ENCODE data around the gene METTL16. TPM values are rescaled to one million over a fixed set of nuclear protein-coding genes. Genes with fewer than 3 reads are reported as not detected.

METTL16 gene
- total RNA-seq, 1 donor from 2014 or later: 15.1 TPM

- FAIRE-seq (no peak), DNase-seq (ENCODE audit: low spot score in 2 of 2) (no peak)
These were observed 142.6 kb downstream of the METTL16 start for GRCh38 chr17:2369039-2369438.

- no peak for FAIRE-seq
- no peak for DNase-seq (ENCODE audit: low spot score in 2 of 2)
These were observed 143.3 kb downstream of the METTL16 start for GRCh38 chr17:2368359-2368758.

DNA sequence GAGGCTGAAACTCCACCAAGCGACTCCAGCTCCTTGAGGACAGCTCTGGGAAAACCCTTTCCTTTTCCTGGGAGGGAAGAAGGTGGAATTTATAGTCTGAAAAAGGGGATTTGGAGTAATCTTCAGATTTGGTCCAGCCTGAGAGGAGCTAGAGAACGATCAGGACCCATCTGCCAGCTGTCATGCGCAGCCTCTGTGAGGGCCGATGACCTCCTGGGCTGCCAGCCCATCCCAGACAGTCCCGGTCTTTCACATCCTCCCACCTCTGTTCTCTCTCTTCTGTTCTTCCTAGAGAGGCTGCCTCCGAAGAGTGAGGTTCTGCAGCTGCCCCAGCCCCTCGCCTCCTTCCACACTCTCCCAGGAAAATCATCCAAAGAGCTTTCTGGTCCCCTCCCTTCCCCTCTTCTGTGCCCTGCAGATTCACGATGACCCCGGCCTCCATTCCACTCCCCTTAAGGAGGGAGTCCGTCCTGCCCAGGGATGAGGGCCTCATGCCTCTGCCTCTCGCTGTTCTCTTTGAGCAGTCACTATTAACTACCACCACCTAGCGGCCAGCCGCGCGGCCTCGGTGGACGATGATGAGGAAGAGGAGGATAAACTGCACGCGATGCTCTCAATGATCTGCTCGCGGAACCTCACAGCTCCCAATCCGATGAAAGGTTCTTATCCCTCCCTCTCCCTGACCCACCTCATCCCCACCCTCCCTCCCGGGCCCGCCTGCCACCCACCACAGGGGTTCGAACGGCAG is 144.8 kb downstream of the METTL16 start:
- no peak for FAIRE-seq

More for the DNA sequence above, 144.8 kb downstream of the METTL16 start:
- no peak for DNase-seq (ENCODE audit: low spot score in 2 of 2)

Small RNAs within 50 kb of the gene (small RNA-seq; reads per million reads assigned to genes)
- gene AC006435.3 (not detected), gene AC006435.4 (not detected), gene AC006435.5 (not detected)

Other genes starting within 250 kb of the METTL16 start
- gene SMG6, start 208.1 kb downstream of the METTL16 start, total RNA-seq: 17.5 TPM
- 55.4 TPM for gene SRR, start 207.9 kb downstream of the METTL16 start, total RNA-seq
- 30.2 TPM for gene TSR1, start 175.4 kb downstream of the METTL16 start, total RNA-seq
- 57.1 TPM for gene SGSM2, start 174.4 kb downstream of the METTL16 start, total RNA-seq
- 7.7 TPM for gene MNT, start 110.8 kb downstream of the METTL16 start, total RNA-seq
- gene PAFAH1B1, start 81.8 kb upstream of the METTL16 start, total RNA-seq: 281 TPM
- 24.1 TPM for gene CLUH, start 199.9 kb upstream of the METTL16 start, total RNA-seq
- 1.2 TPM for gene CCDC92B, start 237.8 kb upstream of the METTL16 start, total RNA-seq

All from frontal cortex (tissue), 4 donors.